ENCODE measurements around the gene CEP43. TPM values are rescaled to one million over a fixed set of nuclear protein-coding genes. Genes with fewer than 3 reads are reported as not detected.

CEP43 gene
- total and polyA plus RNA-seq, 10 of the 15 experiments (the other 5 are each of a cell fraction or from before 2014, with no cell fraction given): 7.7 to 49.9 (median 24.6) TPM

DNA sequence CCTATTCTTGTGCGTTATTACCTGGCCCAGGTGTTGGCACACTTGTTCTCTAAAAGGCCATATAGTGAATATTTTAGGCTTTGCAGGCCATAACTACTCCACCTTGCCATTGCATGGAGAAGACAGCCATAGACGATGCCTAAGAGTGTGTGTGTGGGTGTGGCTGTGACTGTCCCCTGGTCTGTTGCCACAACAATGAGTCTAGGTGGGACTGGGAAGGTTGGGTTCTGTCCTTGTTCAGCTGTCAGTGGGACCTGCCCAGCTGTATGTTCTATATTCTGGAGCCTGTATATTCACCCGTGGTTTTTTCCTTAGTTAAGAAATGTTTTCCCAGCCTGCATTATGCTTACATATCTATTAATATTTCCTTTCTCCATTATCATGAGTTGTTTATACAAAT lies 38.6 kb downstream of the CEP43 start:
- H3K4me2 ChIP-seq (ENCODE audit: control insufficient read depth, insufficient read depth): no peak overlapping the region
- no peak for FAIRE-seq
- no peaks in the 10 kb centered on the region for H3K79me2 ChIP-seq (ENCODE audit: control insufficient read depth, insufficient read depth, low read length)
- ChIA-PET CTCF (no interaction called here), SMC1A (ENCODE audit: uncharacterized antibody, unreplicated experiment) (interaction anchor here (1.8 kb wide), 1 partner anchor 36 kb away, joined by 4 read pairs; no protein-coding TSS in a partner anchor), POLR2A (interaction anchor here (1.2 kb wide), 1 partner anchor 15 kb away, joined by 3 read pairs; no protein-coding TSS in a partner anchor), RAD21 (ENCODE audit: unreplicated experiment) (no interaction called here)
- intact Hi-C loops (cut with micrococcal nuclease; ENCODE audit: unreplicated experiment) (no loop called here), in situ Hi-C loops (cut with MboI) (no loop called here)
- H3K4me3 ChIP-seq: no peak overlapping the region
- DNase-seq (ENCODE audit: low read depth, low spot score): no peak
- H3K4me1 ChIP-seq (ENCODE audit: control insufficient read depth, insufficient read depth, low read length): peaks cover 11% of the 10 kb centered on the region
- H3K9me3 ChIP-seq (replicated peaks; ENCODE audit: control insufficient read depth, insufficient read depth, low read length): no peaks in the 10 kb centered on the region
- no peak overlapping the region for H3K27ac ChIP-seq (ENCODE audit: control insufficient read depth, insufficient read depth)
- H2AFZ ChIP-seq (ENCODE audit: control insufficient read depth, low read depth, low read length): no peak overlapping the region
- no peaks in the 10 kb centered on the region for H4K20me1 ChIP-seq (ENCODE audit: control insufficient read depth, insufficient read depth)
- BruUV-seq (replicated peaks): TSS peak; percentile 30
- WGBS (ENCODE audit: insufficient coverage, insufficient replicate concordance, low lambda C conversion rate, missing lambda C conversion rate): 72% methylated on average over 3 of the region's 3 CpGs
- TF ChIP-seq GABPA (IDR thresholded peaks at IDR 0.05; ENCODE audit: low read depth) (no peak), HDGF (IDR thresholded peaks at IDR 0.05) (no peak), MTA2 (IDR thresholded peaks at IDR 0.05; ENCODE audit: low read depth) (no peak), EED (IDR thresholded peaks at IDR 0.05; ENCODE audit: low read depth) (no peak), HCFC1 (IDR thresholded peaks at IDR 0.05; ENCODE audit: low read length) (no peak), TARDBP (IDR thresholded peaks at IDR 0.05; ENCODE audit: borderline replicate concordance) (no peak), ZNF274 (IDR thresholded peaks at IDR 0.05; ENCODE audit: insufficient read depth, insufficient read length) (no peak), PAX8 (IDR thresholded peaks at IDR 0.05) (no peak), BRCA1 (IDR thresholded peaks at IDR 0.05; ENCODE audit: low read depth, low read length) (no peak), ZNF384 (IDR thresholded peaks at IDR 0.05; ENCODE audit: borderline replicate concordance, low read depth, low read length) (no peak), YY1 (IDR thresholded peaks at IDR 0.05; ENCODE audit: low read depth, low read length) (no peak), EP300 (IDR thresholded peaks at IDR 0.05; ENCODE audit: borderline replicate concordance in 1 of 2, control insufficient read depth in 1 of 2, low read depth in 2 of 2, low read length in 2 of 2) (no peak), MYB (IDR thresholded peaks at IDR 0.05; ENCODE audit: borderline replicate concordance, low read depth, low read length) (no peak), BCLAF1 (IDR thresholded peaks at IDR 0.05) (no peak), BHLHE40 (IDR thresholded peaks at IDR 0.05; ENCODE audit: borderline replicate concordance in 1 of 2, low read depth in 2 of 2, low read length in 1 of 2) (no peak), PBX3 (IDR thresholded peaks at IDR 0.05; ENCODE audit: insufficient replicate concordance, low read depth, low read length) (no peak), NFYB (IDR thresholded peaks at IDR 0.05; ENCODE audit: insufficient read depth, low read depth, low read length) (no peak)
- H3K27me3 ChIP-seq (replicated peaks in 1 of 2; ENCODE audit: control insufficient read depth in 2 of 2, insufficient read depth in 2 of 2, low read length in 1 of 2): no peaks in the 10 kb centered on the region
- no peak overlapping the region for H3K9ac ChIP-seq (ENCODE audit: control insufficient read depth, insufficient read depth, low read length)
- peaks cover 9 to 18% of the 10 kb centered on the region in 2 experiments for H3K36me3 ChIP-seq (ENCODE audit: control insufficient read depth in 2 of 2, insufficient read depth in 2 of 2, low read length in 1 of 2)
- ATAC-seq: no peak
